HFFc6 (cell line): ENCODE data around the gene DDX39B. TPM values are rescaled to one million over a fixed set of nuclear protein-coding genes. Genes with fewer than 3 reads are reported as not detected.
"Not testable (repeated sequence)": the region's sequence is repeated elsewhere in the genome, so short reads cannot be mapped to it uniquely, and the experiment has no call there.

Experiments
- DNase-seq: peaks from one replicate; pipeline ENCODE4 v3.0.0-alpha.2; 2018
- H3K27ac Mint-ChIP-seq: 2 replicates; pipeline ENCODE4 v1.8.0; 2020; ENCODE audit warnings: mild to moderate bottlenecking, mixed read lengths
- H3K27me3 Mint-ChIP-seq: 2 replicates; pipeline ENCODE4 v1.8.0; 2021; ENCODE audit warnings: mild to moderate bottlenecking, moderate library complexity, mixed read lengths; ENCODE audit not compliant: insufficient read depth
- H3K36me3 Mint-ChIP-seq: 2 replicates; pipeline ENCODE4 v1.8.0; 2021; ENCODE audit warnings: low read depth, mixed read lengths
- H3K4me1 Mint-ChIP-seq: 2 replicates; pipeline ENCODE4 v1.8.0; 2020; ENCODE audit warnings: low read depth, mixed read lengths
- H3K4me3 Mint-ChIP-seq: 2 replicates; pipeline ENCODE4 v1.8.0; 2020; ENCODE audit warnings: mild to moderate bottlenecking, moderate library complexity, mixed read lengths
- H3K9me3 Mint-ChIP-seq: 2 replicates; pipeline ENCODE4 v1.8.0; 2020; ENCODE audit warnings: mild to moderate bottlenecking, mixed read lengths
- total RNA-seq, 6 experiments: library from RNA; stranded (reverse); fragmentation: NEBNext Ultra II Directional; extraction: Animal tissue kit (Norgen Biotek cat#: 25700); gene quantifications; 2 replicates in 1 of 6; 3 replicates in 5 of 6; pipeline ENCODE4 v1.2.3, GENCODE V29; 2021
- TF ChIP-seq, protein P1 (sequence below): fragments of 200-600 bp; sonication (generic); IDR thresholded peaks from 2 replicates; pipeline ENCODE4 v1.5.0; 2021; ENCODE audit warnings: antibody characterized with exemption, mild to moderate bottlenecking

DDX39B gene
- total RNA-seq, 6 experiments from 2014 or later, result 312 to 380 (median 358) TPM

- Mint-ChIP-seq H3K4me3 (peak overlapping the region; percentile 0; the same call in 1 of the 2 replicates), H3K36me3 (peaks cover 15% of the 10 kb centered on the region), H3K27ac (peak overlapping the region; percentile 91), H3K4me1 (peaks cover 36% of the 10 kb centered on the region), H3K27me3 (peaks cover 5% of the 10 kb centered on the region), H3K9me3 (no peaks in the 10 kb centered on the region)
- TF ChIP-seq, protein P1, sequence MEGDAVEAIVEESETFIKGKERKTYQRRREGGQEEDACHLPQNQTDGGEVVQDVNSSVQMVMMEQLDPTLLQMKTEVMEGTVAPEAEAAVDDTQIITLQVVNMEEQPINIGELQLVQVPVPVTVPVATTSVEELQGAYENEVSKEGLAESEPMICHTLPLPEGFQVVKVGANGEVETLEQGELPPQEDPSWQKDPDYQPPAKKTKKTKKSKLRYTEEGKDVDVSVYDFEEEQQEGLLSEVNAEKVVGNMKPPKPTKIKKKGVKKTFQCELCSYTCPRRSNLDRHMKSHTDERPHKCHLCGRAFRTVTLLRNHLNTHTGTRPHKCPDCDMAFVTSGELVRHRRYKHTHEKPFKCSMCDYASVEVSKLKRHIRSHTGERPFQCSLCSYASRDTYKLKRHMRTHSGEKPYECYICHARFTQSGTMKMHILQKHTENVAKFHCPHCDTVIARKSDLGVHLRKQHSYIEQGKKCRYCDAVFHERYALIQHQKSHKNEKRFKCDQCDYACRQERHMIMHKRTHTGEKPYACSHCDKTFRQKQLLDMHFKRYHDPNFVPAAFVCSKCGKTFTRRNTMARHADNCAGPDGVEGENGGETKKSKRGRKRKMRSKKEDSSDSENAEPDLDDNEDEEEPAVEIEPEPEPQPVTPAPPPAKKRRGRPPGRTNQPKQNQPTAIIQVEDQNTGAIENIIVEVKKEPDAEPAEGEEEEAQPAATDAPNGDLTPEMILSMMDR, result no peak
- peak; percentile 72 for DNase-seq
These were observed 15.7 kb downstream of the DDX39B start for GRCh38 chr6:31525932-31526591.

GRCh38 chr6:31525553-31525931 lies 16.3 kb downstream of the DDX39B start:
- Mint-ChIP-seq H3K4me1 (peaks cover 31% of the 10 kb centered on the region), H3K9me3 (no peaks in the 10 kb centered on the region), H3K4me3 (peak overlapping the region; percentile 0; the same call in 1 of the 2 replicates), H3K27me3 (peaks cover 5% of the 10 kb centered on the region), H3K36me3 (peaks cover 10% of the 10 kb centered on the region), H3K27ac (peak overlapping the region; percentile 91)
- TF ChIP-seq, protein P1, result no peak
- no peak for DNase-seq

DNA sequence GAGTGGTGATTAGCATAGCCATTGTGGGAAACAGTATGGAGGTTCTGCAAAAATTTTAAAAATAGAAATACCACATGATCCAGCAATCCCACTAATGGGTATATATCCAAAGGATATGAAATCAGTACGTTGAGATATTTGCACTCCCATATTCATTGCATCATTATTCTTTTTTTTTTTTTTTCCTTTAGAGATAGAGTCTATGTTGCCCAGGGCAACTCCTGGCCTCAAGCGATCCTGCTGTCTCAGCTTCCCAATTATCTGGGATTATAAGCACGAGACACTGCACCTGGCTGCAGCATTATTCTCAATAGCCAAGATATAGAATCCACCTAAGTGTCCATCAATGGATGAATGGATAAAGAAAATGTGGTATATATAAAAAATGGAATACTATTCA lies 20.0 kb downstream of the DDX39B start:
- Mint-ChIP-seq H3K36me3 (no peaks in the 10 kb centered on the region), H3K4me1 (peaks cover 19% of the 10 kb centered on the region), H3K27me3 (no peaks in the 10 kb centered on the region; the same call in 1 of the 2 replicates), H3K27ac (no peak overlapping the region), H3K9me3 (no peaks in the 10 kb centered on the region), H3K4me3 (no peak overlapping the region)
- TF ChIP-seq, protein P1, result no peak
- DNase-seq, result no peak

DNA sequence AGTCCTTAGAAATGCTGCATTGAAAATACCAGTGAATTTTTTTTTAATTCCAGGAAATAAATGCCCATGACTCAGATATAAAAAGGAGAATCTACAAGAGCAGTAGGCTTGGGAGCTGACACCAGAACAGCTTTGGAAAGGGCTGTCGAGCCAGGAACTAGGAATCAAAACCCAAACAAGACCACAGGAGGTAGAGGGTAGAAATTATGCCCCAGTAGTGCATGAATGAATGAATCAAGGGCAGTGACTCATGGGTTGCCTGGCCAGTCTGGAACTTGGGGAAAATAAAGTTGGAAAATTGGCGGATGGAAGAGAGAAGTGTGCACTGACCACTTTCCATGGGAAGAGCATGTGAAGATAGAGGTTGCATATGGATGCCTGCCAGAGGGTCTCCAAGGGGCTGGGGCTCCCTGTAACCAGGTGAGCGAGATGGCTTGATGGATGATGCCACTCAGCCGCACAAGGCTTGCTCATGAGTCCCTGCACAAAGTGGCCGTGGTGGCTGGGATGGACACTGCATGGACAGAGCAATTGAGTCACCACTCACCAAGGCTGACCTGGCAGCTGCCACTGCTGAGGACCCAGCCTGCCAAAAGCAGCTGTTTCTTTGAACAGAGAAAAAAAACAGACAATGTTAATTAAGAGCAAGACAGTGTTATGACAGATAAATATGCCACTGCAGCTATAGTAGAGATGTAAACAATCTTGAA lies 28.2 kb downstream of the DDX39B start:
- peak overlapping the region; percentile 18 for H3K4me3 Mint-ChIP-seq
- H3K4me1 Mint-ChIP-seq, result peaks cover 48% of the 10 kb centered on the region
- H3K9me3 Mint-ChIP-seq, result no peaks in the 10 kb centered on the region
- TF ChIP-seq, protein P1, result no peak
- H3K36me3 Mint-ChIP-seq, result peaks cover 20% of the 10 kb centered on the region
- 0 out of 2 replicates have a peak, but pooled peaks cover 2% of the 10 kb centered on the region for H3K27me3 Mint-ChIP-seq
- peak overlapping the region; percentile 29 for H3K27ac Mint-ChIP-seq
- no peak for DNase-seq

DNA sequence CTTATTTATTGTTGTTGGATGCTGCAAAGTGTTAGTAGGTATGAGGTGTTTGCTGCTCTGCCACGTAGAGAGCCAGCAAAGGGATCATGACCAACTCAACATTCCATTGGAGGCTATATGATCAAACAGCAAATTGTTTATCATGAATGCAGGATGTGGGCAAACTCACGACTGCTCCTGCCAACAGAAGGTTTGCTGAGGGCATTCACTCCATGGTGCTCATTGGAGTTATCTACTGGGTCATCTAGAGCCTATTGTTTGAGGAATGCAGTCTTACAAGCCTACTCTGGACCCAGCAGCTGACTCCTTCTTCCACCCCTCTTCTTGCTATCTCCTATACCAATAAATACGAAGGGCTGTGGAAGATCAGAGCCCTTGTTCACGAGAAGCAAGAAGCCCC lies 31.8 kb downstream of the DDX39B start:
- Mint-ChIP-seq H3K9me3 (no peaks in the 10 kb centered on the region), H3K27me3 (peaks cover 2% of the 10 kb centered on the region; the same call in 1 of the 2 replicates), H3K4me1 (peaks cover 30% of the 10 kb centered on the region), H3K27ac (peak overlapping the region; percentile 46), H3K4me3 (no peak overlapping the region), H3K36me3 (peaks cover 30% of the 10 kb centered on the region)
- DNase-seq, result no peak
- TF ChIP-seq, protein P1, result no peak

DNA sequence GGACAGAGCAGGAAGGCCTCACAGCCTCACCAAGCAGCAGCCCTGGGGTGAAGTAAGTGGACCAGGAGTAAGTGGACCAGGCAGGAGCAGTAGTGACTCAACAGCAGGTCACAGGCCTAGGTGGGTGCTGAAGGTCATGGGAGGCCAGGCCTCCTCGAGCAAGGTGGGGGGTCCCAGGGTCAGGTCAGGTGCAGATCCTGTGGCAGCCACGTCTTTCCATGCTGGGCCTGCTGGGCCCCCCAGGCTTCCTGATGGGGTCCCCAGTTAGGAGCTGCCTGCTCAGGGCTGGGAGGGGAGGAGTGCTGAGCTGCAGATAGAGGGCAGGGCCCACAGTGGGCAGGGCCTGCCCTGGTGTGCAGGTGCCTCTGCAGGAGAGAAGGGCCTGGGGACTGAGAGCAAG lies 32.8 kb downstream of the DDX39B start:
- H3K27ac Mint-ChIP-seq, result peak overlapping the region; percentile 46; the same call in 1 of the 2 replicates
- H3K4me1 Mint-ChIP-seq, result peaks cover 26% of the 10 kb centered on the region
- H3K27me3 Mint-ChIP-seq, H3K4me3 Mint-ChIP-seq, H3K9me3 Mint-ChIP-seq, DNase-seq: not testable (repeated sequence)
- peaks cover 32% of the 10 kb centered on the region for H3K36me3 Mint-ChIP-seq
